Islet of Langerhans (tissue), 1 donor: ENCODE measurements around the gene CARD14.

Source experiments
- FAIRE-seq: peaks from one replicate; lab custom pipeline; 2011; peaks lifted over from hg19 to GRCh38; lab: Jason Lieb, UNC

The CARD14 gene

GRCh38 chr17:80169784-80170500, at the start of gene CARD14:
Gene CARD14, plus strand, starts transcription at chr17:80170030. Its CDS starts 11,409 bp downstream, at chr17:80181439.
- FAIRE-seq, result no peak

- FAIRE-seq, result no peak
Measured at GRCh38 chr17:80122026-80122575, 47.7 kb upstream of the CARD14 start.

- no peak for FAIRE-seq
Measured at GRCh38 chr17:80122926-80123505, 46.8 kb upstream of the CARD14 start.

- FAIRE-seq, result no peak
Measured at GRCh38 chr17:80123791-80124190, 46.0 kb upstream of the CARD14 start.

- no peak for FAIRE-seq
Measured at GRCh38 chr17:80124351-80124981, 45.4 kb upstream of the CARD14 start.

GRCh38 chr17:80125656-80126448, 44.0 kb upstream of the CARD14 start:
- FAIRE-seq, result no peak

GRCh38 chr17:80126449-80126715, 43.4 kb upstream of the CARD14 start:
- FAIRE-seq, result no peak

- FAIRE-seq, result no peak
Measured at GRCh38 chr17:80129006-80129565, 40.7 kb upstream of the CARD14 start.

- FAIRE-seq, result no peak
Measured at GRCh38 chr17:80130992-80131391, 38.8 kb upstream of the CARD14 start.

GRCh38 chr17:80132906-80133625, 36.8 kb upstream of the CARD14 start:
- no peak for FAIRE-seq

GRCh38 chr17:80133626-80133970, 36.2 kb upstream of the CARD14 start:
- FAIRE-seq, result no peak

- FAIRE-seq, result no peak
Measured at GRCh38 chr17:80137131-80137530, 32.7 kb upstream of the CARD14 start.

GRCh38 chr17:80138856-80139426, 30.9 kb upstream of the CARD14 start:
- FAIRE-seq, result no peak

GRCh38 chr17:80141463-80142165, 28.2 kb upstream of the CARD14 start:
- FAIRE-seq, result no peak

- FAIRE-seq, result no peak
Measured at GRCh38 chr17:80142929-80143328, 26.9 kb upstream of the CARD14 start.

GRCh38 chr17:80145076-80146075, 24.5 kb upstream of the CARD14 start:
- FAIRE-seq, result no peak

- FAIRE-seq, result no peak
Measured at GRCh38 chr17:80146121-80147034, 23.5 kb upstream of the CARD14 start.

GRCh38 chr17:80147035-80147822, 22.6 kb upstream of the CARD14 start, which contains the start of gene EIF4A3:
Gene EIF4A3, minus strand, starts transcription at chr17:80147128. Its CDS starts 167 bp downstream, at chr17:80146961.
- FAIRE-seq, result peak; percentile 92
